Vagina (tissue), 2 donors: Measurements from ENCODE around the gene CCNK.

Experiments used
- CTCF ChIP-seq, 3 experiments: fragments of 450-650 bp in 2 of 3; fragments of 200-600 bp in 1 of 3; sonication (generic) in 1 of 3; IDR thresholded peaks; one replicate each; pipeline ENCODE4 v1.5.1; 2017 to 2019; ENCODE audit warnings: antibody characterized with exemption in 3 of 3, mild to moderate bottlenecking in 2 of 3, moderate library complexity in 2 of 3
- POLR2A ChIP-seq, 2 donors: fragments of 450-650 bp; IDR thresholded peaks; one replicate each; pipeline ENCODE4 v1.6.1; 2017; ENCODE audit warnings: antibody characterized with exemption in 2 of 2, mild to moderate bottlenecking in 2 of 2, moderate library complexity in 2 of 2
- POLR2AphosphoS5 ChIP-seq, 2 donors: sonication (generic); formaldehyde crosslinking; IDR thresholded peaks; one replicate each; pipeline ENCODE4 v1.9.0; 2017; ENCODE audit warnings: antibody characterized with exemption in 2 of 2, mild to moderate bottlenecking in 2 of 2, low read depth in 1 of 2; ENCODE audit not compliant: insufficient read depth in 1 of 2

GRCh38 chr14:99535908-99536778, 54.9 kb downstream of the CCNK start:
- no peak for TF ChIP-seq CTCF (IDR thresholded peaks at IDR 0.05)
- no peak for TF ChIP-seq POLR2A (IDR thresholded peaks at IDR 0.05)
- TF ChIP-seq POLR2AphosphoS5 (IDR thresholded peaks at IDR 0.05; ENCODE audit: insufficient read depth in 1 of 2, low read depth in 1 of 2) = no peak
